ENCODE data around the gene ZNF557. TPM values are rescaled to one million over a fixed set of nuclear protein-coding genes. Genes with fewer than 3 reads are reported as not detected.
"Not testable (repeated sequence)": the region's sequence is repeated elsewhere in the genome, so short reads cannot be mapped to it uniquely, and the experiment has no call there.

The ZNF557 gene
- 11.7 TPM for polyA plus RNA-seq (ENCODE audit: insufficient read length)
- long read RNA-seq, donor 1, full-length matches to known transcripts = 1 of 1 reads
- long read RNA-seq, donor 1, partial matches to known transcripts = 0 of 1 reads
- long read RNA-seq, donor 1, other reads (novel, unspliced or antisense) = 0 of 1 reads
- long read RNA-seq, donor 2, full-length matches to known transcripts = 3 of 3 reads
- long read RNA-seq, donor 2, partial matches to known transcripts = 0 of 3 reads
- long read RNA-seq, donor 2, other reads (novel, unspliced or antisense) = 0 of 3 reads
- long read RNA-seq, donor 3 = 0 reads
- long read RNA-seq, donor 4 = 0 reads
- long read RNA-seq, donor 5 = 0 reads
- long read RNA-seq, donor 6 = 0 reads
- long read RNA-seq, donor 7, partial matches to known transcripts = 0 of 1 reads
- long read RNA-seq, donor 7, other reads (novel, unspliced or antisense) = 0 of 1 reads
- long read RNA-seq, donor 8, full-length matches to known transcripts = 1 of 1 reads
- long read RNA-seq, donor 8, partial matches to known transcripts = 0 of 1 reads
- long read RNA-seq, donor 8, other reads (novel, unspliced or antisense) = 0 of 1 reads

DNA sequence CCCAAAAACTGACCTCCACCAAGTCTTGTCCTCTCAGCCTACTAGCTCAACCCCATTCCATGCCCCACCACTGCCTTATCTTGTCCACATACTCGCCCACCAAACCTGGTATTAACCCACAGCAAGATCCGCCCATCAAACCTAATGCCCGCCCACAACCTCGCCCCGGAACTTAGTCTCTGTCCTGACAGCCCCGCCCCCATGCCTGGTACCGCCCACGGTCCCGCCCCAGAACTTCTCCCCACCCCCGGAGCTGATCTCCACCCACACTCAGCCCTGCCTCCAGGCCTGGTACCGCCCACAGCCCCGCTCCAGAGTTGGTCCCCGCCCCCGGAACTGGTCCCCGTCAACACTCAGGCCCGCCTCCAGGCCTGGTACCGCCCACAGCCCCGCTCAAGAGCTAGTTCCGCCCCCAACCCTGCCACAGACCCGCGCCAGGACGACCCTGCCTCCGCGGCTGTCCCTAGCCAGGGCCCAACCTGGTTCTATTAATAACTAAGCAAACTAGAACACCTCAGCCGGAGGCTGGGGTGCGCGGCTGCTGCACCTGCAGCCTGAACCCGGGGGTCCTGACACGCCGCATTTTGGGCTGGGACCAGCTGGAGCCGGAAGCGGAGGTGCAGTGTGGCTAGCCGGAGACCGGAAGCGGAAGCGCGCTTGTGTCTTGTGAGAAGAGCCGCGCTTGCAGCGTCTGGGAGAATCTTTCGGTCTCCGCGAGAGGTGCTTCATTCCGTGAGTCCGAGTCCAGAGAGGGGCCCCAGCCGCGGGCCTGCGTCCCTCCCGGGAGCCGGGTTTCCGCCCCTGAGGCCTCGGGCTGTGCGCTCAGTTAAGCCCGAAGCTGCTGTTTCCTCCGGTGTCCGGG is at the start of gene ZNF557:
Gene ZNF557, plus strand, starts transcription at position 662 of the 862 bp plus-strand sequence. CDS start 5,372 bp downstream, outside the sequence.
- peak; percentile 96 for DNase-seq

GRCh38 chr19:7021331-7021730 is 48.2 kb upstream of the ZNF557 start, which contains the start of gene MBD3L2B:
Gene MBD3L2B, minus strand, starts transcription at chr19:7021431. Its CDS starts 34 bp downstream, at chr19:7021397.
- DNase-seq = not testable (repeated sequence)

DNA sequence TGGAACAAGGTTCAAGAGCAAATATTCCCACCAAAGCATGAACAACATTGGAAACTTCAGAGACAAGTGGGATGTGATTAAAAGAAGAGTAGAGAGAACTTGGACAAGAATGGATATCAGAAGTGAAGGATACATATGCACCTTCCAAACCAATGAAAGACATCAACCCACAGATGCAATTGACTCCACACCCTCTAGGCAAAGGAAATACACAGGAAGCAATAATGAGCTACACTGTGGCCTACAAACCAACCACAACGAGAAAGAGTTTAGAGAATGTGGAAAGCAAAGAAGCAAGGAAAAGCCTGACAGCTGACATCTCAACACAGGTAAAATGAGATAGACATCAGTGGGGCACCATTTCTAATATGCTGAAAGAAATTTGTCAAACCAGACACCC is 40.7 kb upstream of the ZNF557 start:
- DNase-seq = not testable (repeated sequence)

- DNase-seq = not testable (repeated sequence)
Observed at GRCh38 chr19:7030278-7030677, 39.2 kb upstream of the ZNF557 start, which contains the start of gene MBD3L5. Gene MBD3L5, plus strand, starts transcription at chr19:7030578. Its CDS starts 34 bp downstream, at chr19:7030612.

DNA sequence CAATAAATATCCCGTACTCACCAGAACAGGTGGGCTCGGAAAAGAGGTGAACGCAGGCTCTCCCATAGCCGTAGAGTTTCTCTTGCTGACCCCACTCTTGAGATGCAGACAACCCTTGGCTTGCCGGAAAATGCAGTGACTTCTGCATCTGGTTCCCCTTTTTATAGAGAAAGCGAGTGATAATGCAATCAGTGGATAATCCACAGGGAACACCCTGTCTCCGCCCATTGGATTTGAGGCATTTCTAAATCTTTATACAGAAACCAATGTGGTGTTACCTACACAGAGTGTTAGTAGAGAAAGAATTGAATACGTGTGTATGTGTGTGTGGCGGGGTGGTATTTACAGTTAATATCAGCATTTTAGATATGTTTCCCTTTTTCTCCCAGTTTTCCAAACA is 29.4 kb upstream of the ZNF557 start, which contains the start of gene MBD3L4:
Gene MBD3L4, minus strand, starts transcription at position 101 of the 400 bp plus-strand sequence. Its CDS starts 35 bp downstream, at position 66.
- not testable (repeated sequence) for DNase-seq

DNA sequence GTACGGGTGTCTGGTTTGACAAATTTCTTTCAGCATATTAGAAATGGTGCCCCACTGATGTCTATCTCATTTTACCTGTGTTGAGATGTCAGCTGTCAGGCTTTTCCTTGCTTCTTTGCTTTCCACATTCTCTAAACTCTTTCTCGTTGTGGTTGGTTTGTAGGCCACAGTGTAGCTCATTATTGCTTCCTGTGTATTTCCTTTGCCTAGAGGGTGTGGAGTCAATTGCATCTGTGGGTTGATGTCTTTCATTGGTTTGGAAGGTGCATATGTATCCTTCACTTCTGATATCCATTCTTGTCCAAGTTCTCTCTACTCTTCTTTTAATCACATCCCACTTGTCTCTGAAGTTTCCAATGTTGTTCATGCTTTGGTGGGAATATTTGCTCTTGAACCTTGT is 27.9 kb upstream of the ZNF557 start:
- not testable (repeated sequence) for DNase-seq

- DNase-seq = not testable (repeated sequence)
Observed at GRCh38 chr19:7049021-7049420, 20.5 kb upstream of the ZNF557 start, which contains the start of gene MBD3L2. Gene MBD3L2, plus strand, starts transcription at chr19:7049321. Its CDS starts 53 bp downstream, at chr19:7049374.

- DNase-seq = not testable (repeated sequence)
Observed at GRCh38 chr19:7051421-7051820, 18.1 kb upstream of the ZNF557 start.

GRCh38 chr19:7052896-7053295 is 16.6 kb upstream of the ZNF557 start:
- not testable (repeated sequence) for DNase-seq

DNA sequence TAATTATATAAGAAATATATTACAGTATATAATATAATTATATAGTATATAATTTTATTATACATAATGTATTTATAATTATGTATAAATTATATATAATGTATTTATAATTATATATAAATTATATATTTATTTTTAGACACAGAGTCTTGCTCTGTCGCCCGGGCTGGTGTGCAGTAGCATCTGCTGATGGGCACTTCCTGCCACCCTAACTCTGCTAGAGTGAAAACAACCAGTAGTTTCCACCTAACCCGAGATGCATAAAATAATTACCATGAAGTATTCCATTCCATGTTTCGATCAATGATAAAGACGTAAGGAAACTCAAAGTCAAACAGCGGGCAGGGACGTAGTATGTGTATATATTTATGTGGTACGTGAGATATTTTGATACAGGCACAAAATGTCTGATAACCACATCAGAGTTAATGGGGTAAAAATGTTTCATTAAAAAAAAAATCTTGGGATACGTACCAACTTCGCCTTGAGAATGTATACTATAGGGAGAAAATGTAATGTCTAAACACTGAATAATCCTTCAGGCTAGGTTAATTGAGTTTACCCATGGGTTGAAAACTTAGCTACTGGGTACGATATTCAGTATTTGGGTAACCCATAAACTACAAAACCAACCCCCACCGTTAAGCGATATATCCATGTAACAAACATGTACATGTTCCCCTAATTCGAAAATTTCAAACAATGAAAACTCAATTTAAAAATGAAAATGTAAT is 14.7 kb upstream of the ZNF557 start:
- not testable (repeated sequence) for DNase-seq

DNA sequence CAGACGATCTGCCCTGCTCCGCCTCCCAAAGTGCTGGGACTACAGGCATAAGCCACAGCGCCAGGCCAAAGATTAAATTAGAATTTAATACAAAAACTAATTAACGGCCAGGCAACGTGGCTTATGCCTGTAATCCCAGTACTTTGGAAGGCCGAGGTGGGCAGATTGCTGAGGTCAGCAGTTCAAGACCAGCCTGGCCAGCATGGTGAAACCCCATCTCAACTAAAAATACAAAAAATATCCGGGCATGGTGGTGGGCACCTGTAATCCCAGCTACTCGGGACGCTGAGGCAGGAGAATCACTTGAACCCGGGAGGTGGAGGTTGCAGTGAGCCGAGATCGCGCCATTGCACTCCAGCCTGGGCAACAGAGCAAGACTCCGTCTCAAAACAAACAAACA is 13.8 kb upstream of the ZNF557 start:
- DNase-seq = not testable (repeated sequence)

GRCh38 chr19:7056371-7056770 is 13.1 kb upstream of the ZNF557 start:
- DNase-seq = not testable (repeated sequence)

GRCh38 chr19:7058576-7058975 is 10.9 kb upstream of the ZNF557 start, which contains the start of gene MBD3L3:
Gene MBD3L3, minus strand, starts transcription at chr19:7058676. Its CDS starts 71 bp downstream, at chr19:7058605.
- not testable (repeated sequence) for DNase-seq

DNA sequence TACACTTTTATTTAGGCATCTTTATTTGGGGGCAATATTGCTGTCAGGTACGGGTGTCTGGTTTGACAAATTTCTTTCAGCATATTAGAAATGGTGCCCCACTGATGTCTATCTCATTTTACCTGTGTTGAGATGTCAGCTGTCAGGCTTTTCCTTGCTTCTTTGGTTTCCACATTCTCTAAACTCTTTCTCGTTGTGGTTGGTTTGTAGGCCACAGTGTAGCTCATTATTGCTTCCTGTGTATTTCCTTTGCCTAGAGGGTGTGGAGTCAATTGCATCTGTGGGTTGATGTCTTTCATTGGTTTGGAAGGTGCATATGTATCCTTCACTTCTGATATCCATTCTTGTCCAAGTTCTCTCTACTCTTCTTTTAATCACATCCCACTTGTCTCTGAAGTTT is 9.5 kb upstream of the ZNF557 start:
- not testable (repeated sequence) for DNase-seq

GRCh38 chr19:7063339-7063738 is 6.2 kb upstream of the ZNF557 start:
- no peak for DNase-seq

DNA sequence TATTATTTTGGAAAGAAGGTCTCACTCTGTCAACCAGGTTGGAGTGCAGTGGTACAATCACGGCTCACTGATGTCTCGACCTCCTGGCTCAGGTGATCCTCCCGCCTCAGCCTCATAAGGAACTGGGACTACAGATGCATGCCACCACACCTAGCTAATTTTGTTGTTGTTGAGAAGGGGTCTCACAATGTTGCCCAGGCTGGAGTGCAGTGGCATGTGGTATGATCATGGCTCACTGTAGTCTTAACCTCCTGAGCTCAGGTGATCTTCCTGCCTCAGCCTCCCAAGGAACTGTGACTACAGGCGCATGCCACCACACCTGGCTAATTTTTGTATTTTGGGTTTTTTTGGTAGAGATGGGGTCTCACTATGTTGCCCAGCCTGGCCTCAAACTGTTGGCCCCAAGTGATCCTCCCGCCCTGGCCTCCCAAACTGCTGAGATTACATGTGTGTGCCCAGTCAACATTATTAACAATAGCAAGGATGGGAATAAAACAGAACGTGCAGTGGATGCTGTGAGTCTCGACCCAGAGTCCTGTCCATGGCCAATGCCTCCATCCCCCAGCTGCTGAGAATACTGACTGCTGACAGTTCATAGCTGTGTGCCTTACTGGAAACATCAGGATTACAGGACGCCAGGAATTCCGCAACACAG is 5.6 kb upstream of the ZNF557 start:
- DNase-seq = no peak

DNA sequence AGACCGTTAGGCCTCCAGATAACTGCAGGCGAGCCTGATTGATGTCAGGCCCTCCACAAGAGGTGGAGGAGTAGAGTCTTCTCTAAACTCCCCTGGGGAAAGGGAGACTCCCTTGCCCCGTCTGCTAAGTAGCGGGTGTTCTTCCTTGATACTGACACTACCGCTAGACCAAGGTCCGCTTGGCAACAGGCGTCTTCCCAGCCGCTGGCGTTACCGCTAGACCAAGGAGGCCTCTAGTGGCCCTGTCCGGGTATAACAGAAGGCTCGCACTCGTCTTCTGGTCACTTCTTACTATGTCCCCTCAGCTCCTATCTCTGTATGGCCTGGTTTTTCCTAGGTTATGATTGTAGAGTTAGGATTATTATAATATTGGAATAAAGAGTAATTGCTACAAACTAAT is 2.4 kb upstream of the ZNF557 start:
- not testable (repeated sequence) for DNase-seq

DNA sequence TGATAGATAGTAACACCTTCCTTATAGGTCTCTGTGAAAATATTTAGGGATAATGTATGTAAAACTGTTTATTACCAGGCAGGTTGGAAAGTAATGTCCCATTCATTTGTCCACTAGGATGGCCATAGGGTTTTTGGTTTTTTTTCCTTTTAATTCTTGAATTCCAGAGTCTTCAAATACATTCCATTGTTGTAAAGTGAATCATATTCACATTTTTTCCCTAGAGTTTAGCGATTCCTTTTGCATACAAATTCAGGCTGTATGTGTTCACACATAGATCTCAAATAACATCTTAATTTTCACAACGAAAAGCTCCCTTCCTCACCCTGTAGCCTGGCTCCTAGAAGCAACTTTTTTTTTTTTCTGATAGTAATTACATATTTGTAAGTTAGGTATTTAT is 1.8 kb upstream of the ZNF557 start:
- DNase-seq = no peak

DNA sequence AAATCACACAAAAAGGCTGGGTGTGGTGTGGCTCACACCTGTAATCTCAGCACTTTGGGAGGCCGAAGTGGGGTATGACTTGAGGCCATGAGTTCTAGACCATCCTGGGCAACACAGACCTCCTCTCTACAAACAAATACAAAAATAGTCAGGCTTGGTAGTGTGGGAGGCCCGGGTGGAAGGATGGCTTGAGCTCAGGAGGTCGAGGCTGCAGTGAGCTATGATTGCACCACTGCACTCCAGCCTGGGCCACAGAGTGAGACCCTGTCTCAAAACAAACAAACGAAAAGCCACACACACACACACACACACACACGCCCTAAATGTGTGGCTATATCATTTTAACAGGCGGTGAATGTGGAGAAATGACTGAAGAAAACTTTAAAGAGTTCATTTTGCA is 904 bp upstream of the ZNF557 start:
- no peak for DNase-seq

- no peak for DNase-seq
Observed at GRCh38 chr19:7069904-7070226, 362 bp downstream of the ZNF557 start.

DNA sequence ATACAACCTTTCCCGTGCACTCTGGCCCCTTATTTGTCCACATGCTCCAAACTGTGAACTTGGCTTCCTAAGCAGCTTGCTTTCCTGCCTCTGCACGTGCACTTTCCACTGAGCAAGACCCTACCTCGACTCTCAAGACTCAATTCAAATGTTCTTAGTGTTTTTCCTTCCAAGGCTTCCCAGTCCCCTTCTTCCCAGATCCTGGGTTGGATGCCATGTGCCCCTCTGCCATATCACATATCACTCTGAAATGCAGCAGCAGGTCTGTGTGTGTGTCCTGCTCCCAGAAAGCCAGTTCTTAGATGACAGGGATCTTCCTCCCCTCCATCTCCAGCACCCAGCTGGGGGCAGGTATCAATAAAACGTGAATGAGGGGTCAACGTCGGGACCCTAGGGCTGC is 3.0 kb downstream of the ZNF557 start:
- DNase-seq = no peak

Measured in left kidney (tissue), 8 donors.